HUES6 (cell line): Measurements from ENCODE around the gene UXS1.

ENCODE experiments used
- H3K27ac ChIP-seq: 2 replicates; pipeline ENCODE4 v1.7.0; 2013; ENCODE audit warnings: low read depth, mild to moderate bottlenecking, low read length, inconsistent platforms
- H3K27me3 ChIP-seq: 2 replicates; pipeline ENCODE4 v1.6.1; 2013; ENCODE audit warnings: low read length; ENCODE audit not compliant: control insufficient read depth, insufficient read depth
- H3K36me3 ChIP-seq: 2 replicates; pipeline ENCODE4 v1.6.1; 2013; ENCODE audit warnings: low read length; ENCODE audit not compliant: control insufficient read depth, insufficient read depth
- H3K4me1 ChIP-seq: 2 replicates; pipeline ENCODE4 v1.6.1; 2013; ENCODE audit warnings: low read length; ENCODE audit not compliant: control insufficient read depth, insufficient read depth
- H3K4me3 ChIP-seq: 2 replicates; pipeline ENCODE4 v1.5.1; 2013; ENCODE audit warnings: low read depth, low read length
- H3K9ac ChIP-seq: one replicate; pipeline ENCODE4 v1.6.1; 2013; ENCODE audit warnings: mild to moderate bottlenecking, low read length
- H3K9me3 ChIP-seq: 2 replicates; pipeline ENCODE4 v1.6.1; 2013; ENCODE audit warnings: low read depth, low read length; ENCODE audit not compliant: control insufficient read depth, insufficient read depth

Gene UXS1

GRCh38 chr2:106108351-106108750 lies 85.8 kb downstream of the UXS1 start:
- Histone ChIP-seq H3K9ac (no peak overlapping the region), H3K9me3 (no peaks in the 10 kb centered on the region), H3K27me3 (no peaks in the 10 kb centered on the region), H3K4me3 (no peak overlapping the region), H3K4me1 (no peaks in the 10 kb centered on the region), H3K27ac (no peak overlapping the region), H3K36me3 (peaks cover 67% of the 10 kb centered on the region)

- H3K9me3 ChIP-seq: no peaks in the 10 kb centered on the region
- peaks cover 71% of the 10 kb centered on the region for H3K36me3 ChIP-seq
- no peaks in the 10 kb centered on the region for H3K4me1 ChIP-seq
- no peak overlapping the region for H3K27ac ChIP-seq
- H3K27me3 ChIP-seq: no peaks in the 10 kb centered on the region
- no peak overlapping the region for H3K4me3 ChIP-seq
- H3K9ac ChIP-seq: no peak overlapping the region
Observed at GRCh38 chr2:106107509-106108131, 86.5 kb downstream of the UXS1 start.

GRCh38 chr2:106106622-106107508 lies 87.2 kb downstream of the UXS1 start:
- Histone ChIP-seq H3K4me3 (no peak overlapping the region), H3K4me1 (no peaks in the 10 kb centered on the region), H3K27me3 (no peaks in the 10 kb centered on the region), H3K9ac (no peak overlapping the region), H3K9me3 (no peaks in the 10 kb centered on the region), H3K27ac (no peak overlapping the region), H3K36me3 (peaks cover 66% of the 10 kb centered on the region)

GRCh38 chr2:106105151-106105922 lies 88.8 kb downstream of the UXS1 start:
- Histone ChIP-seq H3K27ac (no peak overlapping the region), H3K4me3 (no peak overlapping the region), H3K4me1 (no peaks in the 10 kb centered on the region), H3K9ac (no peak overlapping the region), H3K36me3 (peaks cover 58% of the 10 kb centered on the region), H3K27me3 (no peaks in the 10 kb centered on the region), H3K9me3 (no peaks in the 10 kb centered on the region)

GRCh38 chr2:106104332-106105062 lies 89.6 kb downstream of the UXS1 start:
- Histone ChIP-seq H3K27ac (no peak overlapping the region), H3K9ac (no peak overlapping the region), H3K4me1 (no peaks in the 10 kb centered on the region), H3K36me3 (peaks cover 58% of the 10 kb centered on the region), H3K27me3 (no peaks in the 10 kb centered on the region), H3K9me3 (no peaks in the 10 kb centered on the region), H3K4me3 (no peak overlapping the region)

- Histone ChIP-seq H3K27me3 (no peaks in the 10 kb centered on the region), H3K36me3 (peaks cover 61% of the 10 kb centered on the region), H3K9me3 (no peaks in the 10 kb centered on the region), H3K9ac (no peak overlapping the region), H3K4me3 (no peak overlapping the region), H3K4me1 (peaks cover 21% of the 10 kb centered on the region), H3K27ac (no peak overlapping the region)
Observed at GRCh38 chr2:106099691-106100090, 94.4 kb downstream of the UXS1 start.

GRCh38 chr2:106098664-106099063 lies 95.4 kb downstream of the UXS1 start:
- Histone ChIP-seq H3K9me3 (no peaks in the 10 kb centered on the region), H3K36me3 (peaks cover 71% of the 10 kb centered on the region), H3K27ac (no peak overlapping the region)

GRCh38 chr2:106098081-106098480 lies 96.0 kb downstream of the UXS1 start:
- Histone ChIP-seq H3K9me3 (no peaks in the 10 kb centered on the region), H3K4me3 (no peak overlapping the region), H3K4me1 (peaks cover 21% of the 10 kb centered on the region), H3K36me3 (peaks cover 73% of the 10 kb centered on the region), H3K9ac (no peak overlapping the region), H3K27me3 (no peaks in the 10 kb centered on the region), H3K27ac (no peak overlapping the region)

More at GRCh38 chr2:106098664-106099063, 95.4 kb downstream of the UXS1 start:
- Histone ChIP-seq H3K27me3 (no peaks in the 10 kb centered on the region), H3K4me1 (peaks cover 21% of the 10 kb centered on the region), H3K9ac (no peak overlapping the region), H3K4me3 (no peak overlapping the region)

GRCh38 chr2:106097038-106098000 lies 96.8 kb downstream of the UXS1 start:
- no peak overlapping the region for H3K4me3 ChIP-seq
- H3K9me3 ChIP-seq: no peaks in the 10 kb centered on the region
- H3K27ac ChIP-seq: 0 out of 2 replicates have a peak overlapping the region, but pooled peaks have one; percentile 8
- no peaks in the 10 kb centered on the region for H3K27me3 ChIP-seq
- H3K9ac ChIP-seq: no peak overlapping the region
- peaks cover 70% of the 10 kb centered on the region for H3K36me3 ChIP-seq
- peaks cover 21% of the 10 kb centered on the region for H3K4me1 ChIP-seq
